ENCODE data around the gene PARD3.

DNA sequence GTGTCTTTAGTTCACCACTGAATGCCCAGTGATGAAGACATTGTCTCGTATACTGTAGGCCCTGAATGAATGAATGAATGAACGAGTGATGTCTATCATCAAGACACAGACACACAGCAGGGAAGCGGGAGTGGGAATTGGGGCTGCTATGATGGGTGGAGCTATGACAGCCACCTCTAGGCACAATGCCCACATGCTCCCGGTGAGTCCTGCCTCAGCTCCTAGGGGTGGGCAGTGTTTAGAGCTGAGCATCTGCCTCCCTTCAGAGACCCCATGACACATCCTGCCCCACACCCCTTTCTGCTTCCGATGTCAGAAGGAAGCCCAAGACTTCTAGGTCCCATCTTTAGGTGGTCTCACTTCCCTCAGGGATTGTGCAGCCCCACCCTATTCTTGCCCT, 714.1 kb downstream of the PARD3 start:
- TF ChIP-seq, protein P1, sequence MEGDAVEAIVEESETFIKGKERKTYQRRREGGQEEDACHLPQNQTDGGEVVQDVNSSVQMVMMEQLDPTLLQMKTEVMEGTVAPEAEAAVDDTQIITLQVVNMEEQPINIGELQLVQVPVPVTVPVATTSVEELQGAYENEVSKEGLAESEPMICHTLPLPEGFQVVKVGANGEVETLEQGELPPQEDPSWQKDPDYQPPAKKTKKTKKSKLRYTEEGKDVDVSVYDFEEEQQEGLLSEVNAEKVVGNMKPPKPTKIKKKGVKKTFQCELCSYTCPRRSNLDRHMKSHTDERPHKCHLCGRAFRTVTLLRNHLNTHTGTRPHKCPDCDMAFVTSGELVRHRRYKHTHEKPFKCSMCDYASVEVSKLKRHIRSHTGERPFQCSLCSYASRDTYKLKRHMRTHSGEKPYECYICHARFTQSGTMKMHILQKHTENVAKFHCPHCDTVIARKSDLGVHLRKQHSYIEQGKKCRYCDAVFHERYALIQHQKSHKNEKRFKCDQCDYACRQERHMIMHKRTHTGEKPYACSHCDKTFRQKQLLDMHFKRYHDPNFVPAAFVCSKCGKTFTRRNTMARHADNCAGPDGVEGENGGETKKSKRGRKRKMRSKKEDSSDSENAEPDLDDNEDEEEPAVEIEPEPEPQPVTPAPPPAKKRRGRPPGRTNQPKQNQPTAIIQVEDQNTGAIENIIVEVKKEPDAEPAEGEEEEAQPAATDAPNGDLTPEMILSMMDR (IDR thresholded peaks at IDR 0.05), result no peak
- no peak for TF ChIP-seq POLR2A (IDR thresholded peaks at IDR 0.05)
